ENCODE results near the gene GOLGA6L25.
"Not testable (repeated sequence)": the region's sequence is repeated elsewhere in the genome, so short reads cannot be mapped to it uniquely, and the experiment has no call there.

GOLGA6L25 gene

GRCh38 chr15:28598209-28598608 is 44.8 kb downstream of the GOLGA6L25 start:
- H3K36me3 ChIP-seq (ENCODE audit: control insufficient read depth, insufficient read depth, low read length); H3K9me3 ChIP-seq (ENCODE audit: control insufficient read depth, insufficient read depth, low read length); H3K9ac ChIP-seq (ENCODE audit: low read depth, low read length); H3K4me3 ChIP-seq (ENCODE audit: low read depth, low read length); H3K27ac ChIP-seq (ENCODE audit: low read depth, low read length); H3K4me1 ChIP-seq (ENCODE audit: control insufficient read depth, insufficient read depth, low read length); H3K27me3 ChIP-seq (ENCODE audit: control insufficient read depth, insufficient read depth, low read length): not testable (repeated sequence)

GRCh38 chr15:28602152-28602551 is 48.8 kb downstream of the GOLGA6L25 start:
- not testable (repeated sequence) for H3K9ac ChIP-seq (ENCODE audit: low read depth, low read length); H3K4me1 ChIP-seq (ENCODE audit: control insufficient read depth, insufficient read depth, low read length); H3K27ac ChIP-seq (ENCODE audit: low read depth, low read length); H3K9me3 ChIP-seq (ENCODE audit: control insufficient read depth, insufficient read depth, low read length); H3K36me3 ChIP-seq (ENCODE audit: control insufficient read depth, insufficient read depth, low read length); H3K27me3 ChIP-seq (ENCODE audit: control insufficient read depth, insufficient read depth, low read length); H3K4me3 ChIP-seq (ENCODE audit: low read depth, low read length)
